Stimulated activated naive B cell treated with anti-CD40 and anti-IgM and Interleukin-4, amounts not matched to agents 10 μg/mL and 1 μg/mL and 100 μg/mL, for 72 hours (primary cell): ENCODE data around the gene TCF4.

Experiments
- ATAC-seq, 2 donors: fragments of 150-1000 bp; cut with Tn5 transposase; replicated peaks; 2 replicates each; pipeline ENCODE4 v1.10.0; 2021; ENCODE audit warnings: moderate library complexity in 1 of 2
- DNase-seq: peaks from one replicate; pipeline ENCODE4 v3.0.0; 2021
- H3K27ac Mint-ChIP-seq: one replicate; pipeline ENCODE4 v1.8.0; 2022; ENCODE audit warnings: mild to moderate bottlenecking, mixed read lengths
- H3K27me3 Mint-ChIP-seq, 2 donors: one replicate each; pipeline ENCODE4 v1.8.0; 2022; ENCODE audit warnings: mixed read lengths in 2 of 2
- H3K36me3 Mint-ChIP-seq, 2 donors: one replicate each; pipeline ENCODE4 v1.8.0; 2022; ENCODE audit warnings: mixed read lengths in 2 of 2, mild to moderate bottlenecking in 1 of 2
- H3K4me1 Mint-ChIP-seq, 2 donors: one replicate each; pipeline ENCODE4 v1.8.0; 2022; ENCODE audit warnings: mixed read lengths in 2 of 2, mild to moderate bottlenecking in 1 of 2
- H3K4me3 Mint-ChIP-seq, 2 donors: one replicate each; pipeline ENCODE4 v1.8.0; 2022; ENCODE audit warnings: mild to moderate bottlenecking in 2 of 2, mixed read lengths in 2 of 2, moderate library complexity in 1 of 2
- H3K9me3 Mint-ChIP-seq, 2 donors: one replicate each; pipeline ENCODE4 v1.8.0; 2022; ENCODE audit warnings: mixed read lengths in 2 of 2, mild to moderate bottlenecking in 1 of 2

Gene TCF4

GRCh38 chr18:55515214-55515613 is 72.8 kb downstream of the TCF4 start:
- Mint-ChIP-seq H3K4me3 (no peak overlapping the region), H3K27ac (no peak overlapping the region), H3K9me3 (peaks cover 0 to 4% of the 10 kb centered on the region in 2 donors), H3K36me3 (peaks cover 4 to 5% of the 10 kb centered on the region in 2 donors), H3K27me3 (no peaks in the 10 kb centered on the region), H3K4me1 (peaks cover 5 to 17% of the 10 kb centered on the region in 2 donors)
- DNase-seq = no peak
- ATAC-seq = no peak

DNA sequence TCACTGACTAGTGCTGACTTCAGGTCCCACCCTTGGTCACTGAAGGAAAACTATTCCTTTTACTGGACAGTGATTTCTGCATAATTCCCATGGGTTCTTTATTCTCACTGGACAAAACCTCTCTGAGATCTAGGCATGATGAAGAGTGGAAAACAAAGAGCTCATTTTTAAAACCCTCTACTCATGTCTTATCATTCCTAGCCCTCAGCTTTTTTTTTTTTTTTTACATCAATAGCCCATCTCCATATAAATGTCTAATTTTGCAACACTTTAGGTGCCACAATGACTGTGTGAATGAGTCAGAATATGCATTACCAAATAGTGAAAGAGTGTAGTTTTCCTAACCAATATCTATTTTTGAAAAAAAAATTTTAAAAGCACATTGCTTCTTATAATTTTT is 74.8 kb downstream of the TCF4 start:
- Mint-ChIP-seq H3K36me3 (peaks cover 4 to 5% of the 10 kb centered on the region in 2 donors), H3K4me3 (no peak overlapping the region), H3K4me1 (peaks cover 5 to 34% of the 10 kb centered on the region in 2 donors), H3K9me3 (peaks cover 0 to 3% of the 10 kb centered on the region in 2 donors), H3K27ac (no peak overlapping the region), H3K27me3 (no peaks in the 10 kb centered on the region)
- DNase-seq = no peak
- no peak for ATAC-seq

GRCh38 chr18:55511277-55511676 is 76.7 kb downstream of the TCF4 start:
- no peaks in the 10 kb centered on the region for H3K36me3 Mint-ChIP-seq
- no peaks in the 10 kb centered on the region for H3K27me3 Mint-ChIP-seq
- DNase-seq (no peak), ATAC-seq (no peak)
- peaks cover 15 to 51% of the 10 kb centered on the region in 2 donors for H3K4me1 Mint-ChIP-seq
- peak overlapping the region; percentile 69 to 80 for H3K4me3 Mint-ChIP-seq
- H3K9me3 Mint-ChIP-seq = no peaks in the 10 kb centered on the region
- H3K27ac Mint-ChIP-seq = no peak overlapping the region

- peak overlapping the region; percentile 90 for H3K27ac Mint-ChIP-seq
- ATAC-seq (peak; percentile 14 to 19), DNase-seq (no peak)
- no peaks in the 10 kb centered on the region for H3K27me3 Mint-ChIP-seq
- no peaks in the 10 kb centered on the region for H3K36me3 Mint-ChIP-seq
- peak overlapping the region; percentile 69 to 80 for H3K4me3 Mint-ChIP-seq
- H3K9me3 Mint-ChIP-seq = no peaks in the 10 kb centered on the region
- peaks cover 18 to 55% of the 10 kb centered on the region in 2 donors for H3K4me1 Mint-ChIP-seq
Measured at GRCh38 chr18:55510809-55511208, 77.2 kb downstream of the TCF4 start.

DNA sequence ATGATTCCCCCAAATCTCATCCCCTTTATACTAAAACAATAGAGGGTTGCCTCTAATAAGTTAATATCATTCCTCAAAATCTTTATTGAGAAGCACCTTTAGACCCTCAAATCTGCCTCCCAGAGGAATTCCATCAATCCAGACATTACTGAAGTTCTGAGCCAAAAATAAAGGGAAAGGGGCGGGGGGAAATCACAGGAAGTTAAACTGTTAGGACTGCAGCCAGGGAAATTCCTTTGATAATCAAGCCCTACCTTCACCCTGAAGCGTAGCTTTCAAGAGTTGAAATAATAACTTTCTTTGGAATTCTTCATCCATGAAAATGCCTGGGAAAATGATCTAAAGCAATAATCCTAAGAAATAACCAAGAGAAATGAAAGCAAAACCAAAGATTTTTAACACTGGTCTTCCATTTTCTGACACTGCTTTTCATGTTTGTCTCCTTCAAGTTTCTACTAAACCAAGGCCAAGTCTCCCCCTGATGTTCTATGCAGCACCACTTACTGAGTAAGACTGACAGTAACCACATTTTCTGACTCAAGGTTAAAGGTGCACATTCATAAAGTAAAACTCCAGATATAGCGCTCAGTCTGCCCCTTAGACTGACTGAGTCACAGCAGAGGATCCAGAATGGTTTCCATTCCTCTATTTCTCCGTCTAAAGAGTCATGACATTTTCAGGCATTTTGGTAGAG is 78.2 kb downstream of the TCF4 start:
- H3K4me1 Mint-ChIP-seq = peaks cover 18 to 59% of the 10 kb centered on the region in 2 donors
- H3K4me3 Mint-ChIP-seq = peak overlapping the region; percentile 23 to 80
- ATAC-seq (peak; percentile 99), DNase-seq (peak; percentile 43)
- no peaks in the 10 kb centered on the region for H3K9me3 Mint-ChIP-seq
- H3K27me3 Mint-ChIP-seq = no peaks in the 10 kb centered on the region
- no peaks in the 10 kb centered on the region for H3K36me3 Mint-ChIP-seq
- H3K27ac Mint-ChIP-seq = peak overlapping the region; percentile 90

GRCh38 chr18:55508651-55509050 is 79.3 kb downstream of the TCF4 start:
- no peak for DNase-seq
- Mint-ChIP-seq H3K27ac (no peak overlapping the region), H3K4me1 (peaks cover 20 to 59% of the 10 kb centered on the region in 2 donors), H3K36me3 (no peaks in the 10 kb centered on the region), H3K4me3 (no peak overlapping the region), H3K27me3 (no peaks in the 10 kb centered on the region), H3K9me3 (no peaks in the 10 kb centered on the region)
- ATAC-seq = no peak

- H3K27ac Mint-ChIP-seq = no peak overlapping the region
- peaks cover 28 to 63% of the 10 kb centered on the region in 2 donors for H3K4me1 Mint-ChIP-seq
- ATAC-seq (peak in 1 of 2 donors; percentile 41), DNase-seq (no peak)
- H3K9me3 Mint-ChIP-seq = no peaks in the 10 kb centered on the region
- peak overlapping the region in 1 of 2 donors; percentile 21 for H3K4me3 Mint-ChIP-seq
- H3K36me3 Mint-ChIP-seq = no peaks in the 10 kb centered on the region
- H3K27me3 Mint-ChIP-seq = no peaks in the 10 kb centered on the region
Measured at GRCh38 chr18:55506074-55506473, 81.9 kb downstream of the TCF4 start.

GRCh38 chr18:55504808-55505207 is 83.2 kb downstream of the TCF4 start:
- H3K36me3 Mint-ChIP-seq = no peaks in the 10 kb centered on the region
- H3K4me1 Mint-ChIP-seq = peaks cover 25 to 50% of the 10 kb centered on the region in 2 donors
- ATAC-seq (no peak), DNase-seq (no peak)
- no peak overlapping the region for H3K4me3 Mint-ChIP-seq
- no peak overlapping the region for H3K27ac Mint-ChIP-seq
- no peaks in the 10 kb centered on the region for H3K9me3 Mint-ChIP-seq
- H3K27me3 Mint-ChIP-seq = no peaks in the 10 kb centered on the region

DNA sequence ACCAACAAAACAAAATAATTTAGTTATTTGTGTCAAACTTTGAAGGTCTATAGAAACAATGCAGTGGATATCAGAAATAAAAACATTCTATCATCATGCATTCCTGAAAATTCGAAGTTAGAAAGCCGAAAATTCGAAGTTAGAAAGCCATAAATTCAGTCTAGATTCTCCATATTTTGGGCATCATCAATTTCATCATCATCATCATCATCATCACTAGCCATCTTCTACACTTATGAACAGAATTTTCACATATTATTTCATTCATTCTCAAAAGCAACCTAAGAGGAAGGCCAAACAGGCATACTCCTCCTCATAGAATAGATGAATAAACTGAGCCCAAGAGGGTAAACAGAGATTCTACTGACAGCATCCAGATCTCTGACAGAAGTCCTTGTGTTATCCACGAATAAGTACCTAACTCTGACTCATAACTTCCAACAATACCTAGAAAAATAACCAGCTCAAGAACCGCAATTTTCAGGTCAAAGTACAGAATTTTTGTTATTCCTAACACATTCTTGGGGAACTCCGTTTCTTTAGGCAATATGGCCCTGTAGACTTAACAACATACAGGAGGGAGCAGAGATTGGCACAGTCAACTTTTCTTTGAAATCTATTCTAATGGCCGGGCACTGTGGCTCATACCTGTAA is 84.7 kb downstream of the TCF4 start:
- no peak for DNase-seq
- no peak overlapping the region for H3K27ac Mint-ChIP-seq
- ATAC-seq = no peak
- no peaks in the 10 kb centered on the region for H3K9me3 Mint-ChIP-seq
- H3K36me3 Mint-ChIP-seq = no peaks in the 10 kb centered on the region
- H3K4me1 Mint-ChIP-seq = peaks cover 23 to 38% of the 10 kb centered on the region in 2 donors
- no peaks in the 10 kb centered on the region for H3K27me3 Mint-ChIP-seq
- H3K4me3 Mint-ChIP-seq = no peak overlapping the region

- Mint-ChIP-seq H3K27ac (peak overlapping the region; percentile 37), H3K36me3 (no peaks in the 10 kb centered on the region), H3K4me3 (peak overlapping the region in 1 of 2 donors; percentile 47), H3K9me3 (no peaks in the 10 kb centered on the region), H3K4me1 (peaks cover 16 to 31% of the 10 kb centered on the region in 2 donors), H3K27me3 (no peaks in the 10 kb centered on the region)
- peak in 1 of 2 donors; percentile 39 for ATAC-seq
- DNase-seq = no peak
Measured at GRCh38 chr18:55501982-55502710, 85.8 kb downstream of the TCF4 start.

DNA sequence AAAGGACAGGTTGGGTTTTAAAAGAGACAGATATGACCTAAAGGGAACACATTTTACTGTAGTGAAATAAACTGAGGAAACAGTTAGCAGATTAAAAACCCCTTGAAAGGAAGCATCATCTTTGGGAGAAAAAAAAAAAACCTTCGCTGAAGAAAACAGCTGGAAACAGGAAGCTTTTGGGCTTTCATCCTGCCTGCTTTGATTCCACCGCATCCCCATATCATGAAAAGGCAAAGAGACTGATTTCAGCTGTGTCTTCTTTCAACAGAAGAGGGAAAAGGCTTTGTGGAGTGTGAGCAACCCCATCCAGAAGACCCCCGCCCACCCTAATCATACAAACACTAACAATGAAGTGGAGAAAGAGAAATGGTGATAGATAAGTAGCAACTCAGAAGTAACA is 86.4 kb downstream of the TCF4 start:
- ATAC-seq (no peak), DNase-seq (no peak)
- H3K27me3 Mint-ChIP-seq = no peaks in the 10 kb centered on the region
- no peaks in the 10 kb centered on the region for H3K36me3 Mint-ChIP-seq
- H3K9me3 Mint-ChIP-seq = no peaks in the 10 kb centered on the region
- H3K4me1 Mint-ChIP-seq = peaks cover 15 to 28% of the 10 kb centered on the region in 2 donors
- peak overlapping the region in 1 of 2 donors; percentile 47 for H3K4me3 Mint-ChIP-seq
- H3K27ac Mint-ChIP-seq = peak overlapping the region; percentile 37

GRCh38 chr18:55500316-55501086 is 87.5 kb downstream of the TCF4 start:
- Mint-ChIP-seq H3K27me3 (no peaks in the 10 kb centered on the region), H3K4me3 (no peak overlapping the region), H3K36me3 (no peaks in the 10 kb centered on the region), H3K9me3 (no peaks in the 10 kb centered on the region), H3K4me1 (peaks cover 10 to 17% of the 10 kb centered on the region in 2 donors), H3K27ac (no peak overlapping the region)
- ATAC-seq (no peak), DNase-seq (no peak)

GRCh38 chr18:55499526-55499925 is 88.5 kb downstream of the TCF4 start:
- no peaks in the 10 kb centered on the region for H3K9me3 Mint-ChIP-seq
- H3K27me3 Mint-ChIP-seq = no peaks in the 10 kb centered on the region
- no peak overlapping the region for H3K4me3 Mint-ChIP-seq
- H3K36me3 Mint-ChIP-seq = no peaks in the 10 kb centered on the region
- DNase-seq (no peak), ATAC-seq (no peak)
- peaks cover 10 to 17% of the 10 kb centered on the region in 2 donors for H3K4me1 Mint-ChIP-seq
- no peak overlapping the region for H3K27ac Mint-ChIP-seq

GRCh38 chr18:55497825-55498403 is 90.1 kb downstream of the TCF4 start:
- no peaks in the 10 kb centered on the region for H3K27me3 Mint-ChIP-seq
- H3K9me3 Mint-ChIP-seq = no peaks in the 10 kb centered on the region
- H3K4me3 Mint-ChIP-seq = no peak overlapping the region
- H3K36me3 Mint-ChIP-seq = no peaks in the 10 kb centered on the region
- peaks cover 8 to 17% of the 10 kb centered on the region in 2 donors for H3K4me1 Mint-ChIP-seq
- H3K27ac Mint-ChIP-seq = no peak overlapping the region
- no peak for DNase-seq
- no peak for ATAC-seq
